A549 (cell line): Measurements from ENCODE around the gene FOSL2. TPM values are rescaled to one million over a fixed set of nuclear protein-coding genes. Genes with fewer than 3 reads are reported as not detected.

Experiments
- ATAC-seq, 2 experiments: fragments of 200-7000 bp in 1 of 2; fragments of >200 bp in 1 of 2; cut with Nextera tagmentation in 1 of 2; cut with Tn5 transposase in 1 of 2; 3 replicates each; pipeline versions ENCODE4 v1.8.0 to v1.9.1; 2018 to 2020; ENCODE audit warnings: mild to moderate bottlenecking in 1 of 2, moderate library complexity in 1 of 2
- CTCF ChIA-PET: fragments of 300-600 bp; sonication (Branson Sonifier 250); formaldehyde crosslinking; extraction: SDS; loops from one replicate; lab custom pipeline; 2021; ENCODE audit warnings: antibody characterized with exemption, inconsistent platforms; lab: Yijun Ruan, JAX
- POLR2A ChIA-PET: fragments of 350-600 bp; formaldehyde crosslinking; extraction: SDS; loops from one replicate; lab custom pipeline; 2021; ENCODE audit warnings: antibody characterized with exemption, inconsistent platforms; lab: Yijun Ruan, JAX
- DNase-seq, 2 experiments: peaks; one replicate each; pipeline versions ENCODE4 v3.0.0 to v3.0.0-alpha.2; 2011 to 2016; ENCODE audit warnings: low read depth in 1 of 2, low spot score in 1 of 2
- FAIRE-seq: peaks from 2 replicates; lab custom pipeline; 2011; peaks lifted over from hg19 to GRCh38; lab: Jason Lieb, UNC
- H3K27ac ChIP-seq, 2 experiments: fragments of >200 bp; sonication (Bioruptor Twin); formaldehyde crosslinking; 3 replicates each; pipeline ENCODE4 v1.5.1; 2016 to 2017
- H3K4me1 ChIP-seq: fragments of >200 bp; sonication (Bioruptor Twin); formaldehyde crosslinking; 3 replicates; pipeline ENCODE4 v1.6.1; 2016
- H3K4me2 ChIP-seq: fragments of >200 bp; sonication (Bioruptor Twin); formaldehyde crosslinking; 3 replicates; pipeline ENCODE4 v1.6.1; 2016
- H3K4me3 ChIP-seq: fragments of >200 bp; sonication (Bioruptor Twin); formaldehyde crosslinking; 3 replicates; pipeline ENCODE4 v1.5.1; 2016
- H3K9me3 ChIP-seq: fragments of >200 bp; sonication (Bioruptor Twin); formaldehyde crosslinking; 3 replicates; pipeline ENCODE4 v1.6.1; 2016
- CBX2 ChIP-seq: fragments of 200-600 bp; sonication (generic); IDR thresholded peaks from 2 replicates; pipeline ENCODE4 v1.6.1; 2016; ENCODE audit warnings: low read depth, mild to moderate bottlenecking, borderline replicate concordance
- CHD2 ChIP-seq: fragments of 150-350 bp; IDR thresholded peaks from 2 replicates; pipeline ENCODE4 v1.6.1; 2014; ENCODE audit warnings: low read length; ENCODE audit not compliant: partially characterized antibody
- EHMT2 ChIP-seq: fragments of 200-600 bp; sonication (generic); IDR thresholded peaks from 2 replicates; pipeline ENCODE4 v1.6.1; 2016; ENCODE audit warnings: antibody characterized with exemption, low read depth, mild to moderate bottlenecking, moderate library complexity
- ESRRA ChIP-seq: fragments of 150-350 bp; IDR thresholded peaks from 2 replicates; pipeline ENCODE4 v1.6.1; 2014; ENCODE audit warnings: mild to moderate bottlenecking, low read length, borderline replicate concordance
- FOSB ChIP-seq: fragments of 250-450 bp; sonication (Bioruptor Pico); IDR thresholded peaks from 2 replicates; pipeline ENCODE4 v1.5.0; 2020; ENCODE audit warnings: mild to moderate bottlenecking, moderate library complexity
- FOXS1 ChIP-seq: fragments of 250-450 bp; sonication (Bioruptor Pico); IDR thresholded peaks from 2 replicates; pipeline ENCODE4 v1.5.0; 2020; ENCODE audit warnings: mild to moderate bottlenecking, moderate library complexity
- GATA3 ChIP-seq: IDR thresholded peaks from 2 replicates; pipeline ENCODE4 v1.6.1; 2012; ENCODE audit warnings: borderline replicate concordance
- HOXA7 ChIP-seq: fragments of 250-450 bp; sonication (Bioruptor Pico); IDR thresholded peaks from 2 replicates; pipeline ENCODE4 v1.5.0; 2020; ENCODE audit warnings: mild to moderate bottlenecking, moderate library complexity
- JUN ChIP-seq, 2 experiments: fragments of >200 bp; sonication (Bioruptor Twin); formaldehyde crosslinking; IDR thresholded peaks; 2 replicates in 1 of 2; 3 replicates in 1 of 2; pipeline ENCODE4 v1.6.1; 2016 to 2017
- MAFK ChIP-seq: fragments of 450-650 bp; IDR thresholded peaks from 2 replicates; pipeline ENCODE4 v1.6.1; 2014; ENCODE audit not compliant: partially characterized antibody
- MYC ChIP-seq: IDR thresholded peaks from 2 replicates; pipeline ENCODE4 v1.6.1; 2012; ENCODE audit warnings: mild to moderate bottlenecking, inconsistent platforms, low read length, improper control_type of control experiment, borderline replicate concordance
- NR3C1 ChIP-seq: fragments of >200 bp; sonication (Bioruptor Twin); formaldehyde crosslinking; IDR thresholded peaks from 3 replicates; pipeline ENCODE4 v1.6.1; 2017
- RAD21 ChIP-seq, 2 experiments: fragments of >200 bp in 1 of 2; sonication (Bioruptor Twin) in 1 of 2; formaldehyde crosslinking in 1 of 2; IDR thresholded peaks in 1 of 2; conservative IDR thresholded peaks in 1 of 2; 2 replicates in 1 of 2; 3 replicates in 1 of 2; pipeline ENCODE4 v1.6.1; 2012 to 2018; ENCODE audit warnings: inconsistent platforms in 1 of 2
- RNF2 ChIP-seq: fragments of 200-600 bp; sonication (generic); IDR thresholded peaks from 2 replicates; pipeline ENCODE4 v1.6.1; 2016; ENCODE audit warnings: low read depth, mild to moderate bottlenecking, antibody characterized with exemption, moderate library complexity, borderline replicate concordance
- SMC3 ChIP-seq: fragments of >200 bp; sonication (Bioruptor Twin); formaldehyde crosslinking; IDR thresholded peaks from 3 replicates; pipeline ENCODE4 v1.6.1; 2018; ENCODE audit warnings: inconsistent platforms
- TFCP2L1 ChIP-seq: fragments of 250-450 bp; sonication (Bioruptor Pico); IDR thresholded peaks from 2 replicates; pipeline ENCODE4 v1.5.0; 2021; ENCODE audit warnings: mild to moderate bottlenecking
- ZFP36 ChIP-seq: fragments of 450-650 bp; IDR thresholded peaks from 2 replicates; pipeline ENCODE4 v1.6.1; 2014; ENCODE audit warnings: borderline replicate concordance; ENCODE audit not compliant: partially characterized antibody
- WGBS: methylation state at CpG from one replicate; pipeline ENCODE4 v1.1.6; 2017; ENCODE audit errors: missing lambda C conversion rate; 5-methylcytosine and 5-hydroxymethylcytosine counted together
- polyA plus RNA-seq, 4 experiments: library from polyadenylated mRNA; depleted of rRNA in 3 of 4; stranded (reverse); fragments of >200 nt; fragmentation: RNase III in 1 of 4; extraction: RNeasy Plus Mini Kit Qiagen cat#74134 plus additional on column Dnase treatment in 1 of 4; gene quantifications; 2 replicates in 3 of 4; 3 replicates in 1 of 4; pipeline ENCODE4 v1.2.3, GENCODE V29; 2011 to 2017
- TF ChIP-seq, protein P1 (sequence below): fragments of 450-650 bp; IDR thresholded peaks from 2 replicates; pipeline ENCODE4 v1.6.1; 2014; ENCODE audit warnings: antibody characterized with exemption
- TF ChIP-seq, protein P2 (sequence below): fragments of 250-450 bp; sonication (Bioruptor Pico); IDR thresholded peaks from 2 replicates; pipeline ENCODE4 v1.5.0; 2020; ENCODE audit warnings: low read depth, mild to moderate bottlenecking, moderate library complexity
- TF ChIP-seq, protein P3 (sequence below): fragments of >200 bp; sonication (Bioruptor Twin); formaldehyde crosslinking; IDR thresholded peaks from 3 replicates; pipeline ENCODE4 v1.5.1; 2016

Gene FOSL2
- polyA plus RNA-seq, 2 of the 4 experiments (the other 2 are of a cell fraction) = 45.7 to 73.4 TPM

- 86% methylated on average over 20 of the region's 20 CpGs for WGBS
- ATAC-seq = peak; percentile 40 to 63; a peak in 5 of 6 replicates
- peak overlapping the region in 1 of 2 experiments; percentile 38; a peak in 3 of 6 replicates for H3K27ac ChIP-seq
- no peak overlapping the region for H3K4me3 ChIP-seq
- H3K9me3 ChIP-seq = no peaks in the 10 kb centered on the region
- ChIA-PET POLR2A (no interaction called here), CTCF (interaction anchor here (0.6 to 4.1 kb wide), 16 partner anchors 11 to 730 kb away, joined by 3 to 16 read pairs (median 4); no protein-coding TSS in a partner anchor)
- H3K4me1 ChIP-seq = peaks cover 45% of the 10 kb centered on the region
- no peak overlapping the region for H3K4me2 ChIP-seq
- TF ChIP-seq, protein P1, sequence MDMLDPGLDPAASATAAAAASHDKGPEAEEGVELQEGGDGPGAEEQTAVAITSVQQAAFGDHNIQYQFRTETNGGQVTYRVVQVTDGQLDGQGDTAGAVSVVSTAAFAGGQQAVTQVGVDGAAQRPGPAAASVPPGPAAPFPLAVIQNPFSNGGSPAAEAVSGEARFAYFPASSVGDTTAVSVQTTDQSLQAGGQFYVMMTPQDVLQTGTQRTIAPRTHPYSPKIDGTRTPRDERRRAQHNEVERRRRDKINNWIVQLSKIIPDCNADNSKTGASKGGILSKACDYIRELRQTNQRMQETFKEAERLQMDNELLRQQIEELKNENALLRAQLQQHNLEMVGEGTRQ = no peak
- no peak for TF ChIP-seq HOXA7
- TF ChIP-seq, protein P2, sequence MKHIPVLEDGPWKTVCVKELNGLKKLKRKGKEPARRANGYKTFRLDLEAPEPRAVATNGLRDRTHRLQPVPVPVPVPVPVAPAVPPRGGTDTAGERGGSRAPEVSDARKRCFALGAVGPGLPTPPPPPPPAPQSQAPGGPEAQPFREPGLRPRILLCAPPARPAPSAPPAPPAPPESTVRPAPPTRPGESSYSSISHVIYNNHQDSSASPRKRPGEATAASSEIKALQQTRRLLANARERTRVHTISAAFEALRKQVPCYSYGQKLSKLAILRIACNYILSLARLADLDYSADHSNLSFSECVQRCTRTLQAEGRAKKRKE (CRISPR knock-in tag) = no peak
- no peak for TF ChIP-seq EHMT2
- TF ChIP-seq RAD21 (conservative IDR thresholded peaks at IDR 0.05 in 1 of 2, IDR thresholded peaks at IDR 0.05 in 1 of 2) = peak in 1 of 2 experiments; percentile 29; a peak in 1 of 5 replicates
- no peak for TF ChIP-seq MYC
- peak in 1 of 2 experiments; percentile 33; a peak in 3 of 5 replicates for TF ChIP-seq JUN (IDR thresholded peaks at IDR 0.05)
- TF ChIP-seq SMC3 = 0 out of 3 replicates have a peak, but pooled peaks have one; percentile 25
- no peak for TF ChIP-seq NR3C1
- TF ChIP-seq CBX2 = no peak
- no peak for TF ChIP-seq CHD2
- TF ChIP-seq FOSB (CRISPR knock-in tag) = no peak
- FAIRE-seq = no peak
- DNase-seq = peak in 1 of 2 experiments; percentile 51
Measured at GRCh38 chr2:28413152-28413898, 20.7 kb downstream of the FOSL2 start.

GRCh38 chr2:28413899-28414295 lies 21.2 kb downstream of the FOSL2 start:
- Histone ChIP-seq H3K9me3 (no peaks in the 10 kb centered on the region), H3K4me1 (peaks cover 40% of the 10 kb centered on the region; the same call in 2 of the 3 replicates), H3K27ac (peak overlapping the region in 1 of 2 experiments; percentile 38; a peak in 3 of 6 replicates), H3K4me2 (no peak overlapping the region), H3K4me3 (no peak overlapping the region)
- WGBS = 82% methylated on average over 7 of the region's 7 CpGs
- no peak for FAIRE-seq
- DNase-seq = no peak
- TF ChIP-seq MAFK (no peak), RNF2 (no peak), ESRRA (no peak), FOXS1 (CRISPR knock-in tag) (no peak), GATA3 (no peak), JUN (IDR thresholded peaks at IDR 0.05) (no peak; a peak in 1 of 5 replicates), ZFP36 (no peak), TFCP2L1 (no peak)
- TF ChIP-seq, protein P3, sequence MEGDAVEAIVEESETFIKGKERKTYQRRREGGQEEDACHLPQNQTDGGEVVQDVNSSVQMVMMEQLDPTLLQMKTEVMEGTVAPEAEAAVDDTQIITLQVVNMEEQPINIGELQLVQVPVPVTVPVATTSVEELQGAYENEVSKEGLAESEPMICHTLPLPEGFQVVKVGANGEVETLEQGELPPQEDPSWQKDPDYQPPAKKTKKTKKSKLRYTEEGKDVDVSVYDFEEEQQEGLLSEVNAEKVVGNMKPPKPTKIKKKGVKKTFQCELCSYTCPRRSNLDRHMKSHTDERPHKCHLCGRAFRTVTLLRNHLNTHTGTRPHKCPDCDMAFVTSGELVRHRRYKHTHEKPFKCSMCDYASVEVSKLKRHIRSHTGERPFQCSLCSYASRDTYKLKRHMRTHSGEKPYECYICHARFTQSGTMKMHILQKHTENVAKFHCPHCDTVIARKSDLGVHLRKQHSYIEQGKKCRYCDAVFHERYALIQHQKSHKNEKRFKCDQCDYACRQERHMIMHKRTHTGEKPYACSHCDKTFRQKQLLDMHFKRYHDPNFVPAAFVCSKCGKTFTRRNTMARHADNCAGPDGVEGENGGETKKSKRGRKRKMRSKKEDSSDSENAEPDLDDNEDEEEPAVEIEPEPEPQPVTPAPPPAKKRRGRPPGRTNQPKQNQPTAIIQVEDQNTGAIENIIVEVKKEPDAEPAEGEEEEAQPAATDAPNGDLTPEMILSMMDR = no peak
- ChIA-PET CTCF (interaction anchor here (1.1 to 4.1 kb wide), 10 partner anchors 11 to 731 kb away, joined by 3 to 16 read pairs (median 4); no protein-coding TSS in a partner anchor), POLR2A (no interaction called here)
- peak in 1 of 2 experiments; percentile 6; a peak in 1 of 6 replicates for ATAC-seq
